Panc1 (cell line): ENCODE measurements around the gene TMEM63B.

Experiments used
- POLR2AphosphoS5 ChIP-seq: IDR thresholded peaks from 2 replicates; pipeline ENCODE4 v1.6.1; 2012; ENCODE audit warnings: mild to moderate bottlenecking, low read depth, low read length, moderate library complexity
- SIN3A ChIP-seq: IDR thresholded peaks from 2 replicates; pipeline ENCODE4 v1.6.1; 2012; ENCODE audit warnings: low read depth, mild to moderate bottlenecking, low read length, moderate library complexity, borderline replicate concordance; ENCODE audit not compliant: insufficient read depth
- TF ChIP-seq, protein P1 (sequence below): fragments of 450-650 bp; IDR thresholded peaks from 2 replicates; pipeline ENCODE4 v1.5.1; 2017; ENCODE audit warnings: mild to moderate bottlenecking

- TF ChIP-seq, protein P1, sequence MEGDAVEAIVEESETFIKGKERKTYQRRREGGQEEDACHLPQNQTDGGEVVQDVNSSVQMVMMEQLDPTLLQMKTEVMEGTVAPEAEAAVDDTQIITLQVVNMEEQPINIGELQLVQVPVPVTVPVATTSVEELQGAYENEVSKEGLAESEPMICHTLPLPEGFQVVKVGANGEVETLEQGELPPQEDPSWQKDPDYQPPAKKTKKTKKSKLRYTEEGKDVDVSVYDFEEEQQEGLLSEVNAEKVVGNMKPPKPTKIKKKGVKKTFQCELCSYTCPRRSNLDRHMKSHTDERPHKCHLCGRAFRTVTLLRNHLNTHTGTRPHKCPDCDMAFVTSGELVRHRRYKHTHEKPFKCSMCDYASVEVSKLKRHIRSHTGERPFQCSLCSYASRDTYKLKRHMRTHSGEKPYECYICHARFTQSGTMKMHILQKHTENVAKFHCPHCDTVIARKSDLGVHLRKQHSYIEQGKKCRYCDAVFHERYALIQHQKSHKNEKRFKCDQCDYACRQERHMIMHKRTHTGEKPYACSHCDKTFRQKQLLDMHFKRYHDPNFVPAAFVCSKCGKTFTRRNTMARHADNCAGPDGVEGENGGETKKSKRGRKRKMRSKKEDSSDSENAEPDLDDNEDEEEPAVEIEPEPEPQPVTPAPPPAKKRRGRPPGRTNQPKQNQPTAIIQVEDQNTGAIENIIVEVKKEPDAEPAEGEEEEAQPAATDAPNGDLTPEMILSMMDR = no peak
- TF ChIP-seq POLR2AphosphoS5 (no peak), SIN3A (no peak)
These were observed 8.5 kb downstream of the TMEM63B start for GRCh38 chr6:44135875-44136274.
